Dermis microvascular lymphatic vessel endothelial cell (primary cell): ENCODE data around the gene S100PBP. TPM values are rescaled to one million over a fixed set of nuclear protein-coding genes. Genes with fewer than 3 reads are reported as not detected.
A peak's percentile ranks its signal among the peaks of the same experiment; 100 is the strongest.

Experiments
- DNase-seq, 2 donors: peaks; one replicate each; pipeline versions ENCODE4 v3.0.0 to v3.0.0-alpha.2; 2010; ENCODE audit warnings: low read depth in 2 of 2
- total RNA-seq: library from RNA; depleted of rRNA; stranded (reverse); fragments of >200 nt; gene quantifications from 2 replicates; pipeline ENCODE4 v1.2.1, GENCODE V29; 2014

Gene S100PBP
- total RNA-seq, 1 donor from 2014 or later = 11.9 TPM

DNA sequence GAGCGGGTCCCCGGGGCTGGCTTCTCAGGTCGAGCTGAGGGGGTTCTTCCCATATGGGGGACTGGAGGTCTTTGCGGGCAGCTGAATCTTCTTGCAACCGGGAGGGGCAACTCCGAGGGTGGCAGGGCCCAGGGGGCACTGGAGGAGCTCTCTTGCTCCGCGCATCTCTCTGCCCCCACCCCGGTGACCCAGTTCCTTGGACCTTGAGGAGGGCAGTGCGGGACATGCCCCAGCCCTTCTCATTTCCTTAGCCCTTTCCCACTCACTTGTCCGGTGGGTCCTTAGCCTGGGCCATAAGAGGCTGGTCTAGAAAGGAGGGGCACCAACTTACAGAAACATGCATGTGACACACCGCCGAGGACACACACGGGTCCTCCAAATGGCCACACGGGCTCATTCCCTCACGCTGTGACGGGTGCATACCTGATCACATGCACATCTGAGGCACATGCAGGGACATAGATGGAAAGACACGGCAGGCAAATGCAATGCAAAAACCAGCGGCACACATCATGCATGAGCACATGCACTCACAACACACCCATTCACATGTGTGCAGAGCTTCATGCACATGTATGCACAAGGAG, 69.5 kb downstream of the S100PBP start:
- DNase-seq = no peak

DNA sequence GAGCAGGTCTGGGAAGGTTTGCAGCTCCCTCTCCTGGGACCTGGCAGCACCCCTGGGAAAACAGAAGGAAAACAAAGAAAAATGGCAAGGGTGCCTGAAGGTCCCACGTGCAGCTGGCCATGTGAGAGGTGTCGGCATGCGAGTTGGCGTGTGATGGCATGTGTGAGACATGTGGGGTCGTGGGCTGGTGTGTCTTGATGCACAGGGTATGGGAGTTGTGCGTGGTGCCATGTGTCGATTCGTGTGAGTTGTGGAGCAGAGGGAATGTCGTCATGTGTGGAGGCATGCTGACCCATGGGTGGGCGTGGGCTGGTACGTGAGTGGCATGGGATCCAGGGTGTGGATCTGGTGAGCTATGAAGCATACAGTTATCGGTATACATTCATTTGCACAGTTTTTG, 70.2 kb downstream of the S100PBP start:
- DNase-seq = no peak

DNA sequence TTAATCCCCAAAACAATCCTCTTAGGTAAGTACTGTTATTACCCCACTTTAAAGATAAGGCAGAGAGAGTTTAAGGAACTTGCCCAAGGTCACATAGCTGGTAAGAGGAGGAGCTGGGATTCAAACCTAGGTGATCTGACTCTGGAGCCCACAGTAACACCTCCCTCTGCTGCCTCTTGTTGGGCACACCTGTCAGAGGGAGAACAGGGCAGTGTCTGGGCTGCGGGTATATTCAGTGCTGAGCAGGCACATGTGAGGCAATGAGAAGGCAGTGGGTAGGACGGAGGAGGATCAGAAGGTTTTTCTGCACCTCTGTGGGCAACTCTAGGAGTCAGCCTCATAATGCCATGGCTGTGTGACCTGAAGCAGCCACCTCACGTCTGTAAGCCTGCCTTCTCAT, 70.7 kb downstream of the S100PBP start:
- no peak for DNase-seq

DNA sequence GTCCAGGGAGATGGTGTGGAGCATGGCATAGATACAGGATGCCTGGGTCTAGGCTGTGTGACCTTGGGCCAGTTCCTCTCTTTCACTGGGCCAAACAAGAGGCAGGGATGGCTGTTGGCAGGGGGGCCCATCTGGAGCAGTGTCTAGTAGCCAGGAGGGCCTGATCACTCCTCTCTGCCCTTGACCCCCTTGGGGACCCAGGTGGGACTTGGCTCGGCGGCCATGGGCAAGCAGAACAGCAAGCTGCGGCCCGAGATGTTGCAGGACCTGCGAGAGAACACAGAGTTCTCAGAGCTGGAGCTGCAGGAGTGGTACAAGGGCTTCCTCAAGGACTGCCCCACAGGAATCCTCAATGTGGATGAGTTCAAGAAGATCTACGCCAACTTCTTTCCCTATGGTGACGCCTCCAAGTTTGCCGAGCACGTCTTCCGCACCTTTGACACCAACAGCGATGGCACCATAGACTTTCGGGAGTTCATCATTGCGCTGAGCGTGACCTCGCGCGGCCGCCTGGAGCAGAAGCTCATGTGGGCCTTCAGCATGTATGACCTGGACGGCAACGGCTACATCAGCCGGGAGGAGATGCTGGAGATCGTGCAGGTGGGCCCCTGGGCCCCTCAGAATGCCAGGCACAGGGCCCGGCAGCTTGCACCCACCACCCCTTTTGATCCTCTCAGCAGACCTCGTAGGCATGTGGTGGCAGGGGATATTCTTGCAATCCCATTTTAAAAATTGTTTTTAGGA, 71.4 kb downstream of the S100PBP start:
- no peak for DNase-seq

DNA sequence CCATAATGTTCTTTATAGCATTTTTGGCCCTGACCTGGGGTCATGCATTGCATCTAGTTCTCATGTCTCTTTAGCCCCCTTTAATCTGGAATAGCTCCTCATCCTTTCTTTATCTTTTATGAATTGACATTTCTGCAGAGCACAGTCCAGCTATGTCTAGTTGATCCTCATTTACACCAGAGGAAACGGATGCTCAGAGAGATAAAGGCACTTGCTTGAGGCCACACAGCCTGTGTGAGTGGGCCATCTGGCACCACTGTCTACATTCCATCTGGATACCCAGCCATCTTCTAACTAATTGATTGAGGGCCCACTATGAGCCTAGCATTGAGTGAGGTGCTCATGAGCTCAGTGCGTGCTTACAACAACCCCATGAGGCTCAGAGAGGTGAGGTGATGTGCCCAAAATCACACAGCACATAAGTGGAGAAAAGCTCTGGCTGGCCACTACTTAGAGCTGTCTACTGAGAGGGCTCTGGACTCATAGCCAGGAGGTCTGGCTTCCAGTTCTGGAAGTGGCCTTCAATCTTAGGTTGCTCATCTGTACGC, 72.4 kb downstream of the S100PBP start:
- no peak for DNase-seq

DNA sequence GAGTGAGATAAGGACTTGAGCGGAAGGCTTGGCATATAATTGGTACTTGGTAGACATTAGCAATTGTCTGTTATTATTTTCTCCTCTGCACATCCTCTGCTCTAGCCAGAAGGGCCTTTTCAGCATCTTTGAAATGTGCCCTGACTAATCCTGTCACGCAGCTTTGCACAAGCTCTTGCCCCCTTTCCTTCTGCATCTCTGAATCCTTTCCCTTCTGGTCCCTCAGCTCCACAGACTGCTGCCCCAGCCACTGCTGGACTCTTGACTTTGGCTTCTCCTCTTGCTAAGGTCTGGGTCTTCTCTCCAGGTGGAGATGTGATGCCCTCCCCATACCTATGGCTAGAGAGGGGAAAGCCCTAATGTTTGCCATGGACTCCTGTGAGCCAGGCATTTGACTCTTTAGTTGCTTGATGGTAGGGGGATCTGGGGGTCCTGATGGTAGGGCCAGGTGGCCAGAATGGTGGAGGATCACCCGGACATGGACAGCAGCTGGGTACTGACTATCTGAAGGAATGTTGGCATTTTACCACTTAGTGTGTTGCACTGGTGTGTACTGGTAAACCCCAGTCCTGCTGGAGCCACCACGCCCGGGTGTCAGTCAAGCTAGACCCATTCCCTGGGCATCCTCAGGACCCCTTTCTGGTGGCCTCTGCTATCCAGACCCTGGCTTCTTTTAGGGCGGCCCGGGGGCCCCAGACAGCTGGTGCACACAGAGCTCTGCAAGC, 73.2 kb downstream of the S100PBP start:
- no peak for DNase-seq

DNA sequence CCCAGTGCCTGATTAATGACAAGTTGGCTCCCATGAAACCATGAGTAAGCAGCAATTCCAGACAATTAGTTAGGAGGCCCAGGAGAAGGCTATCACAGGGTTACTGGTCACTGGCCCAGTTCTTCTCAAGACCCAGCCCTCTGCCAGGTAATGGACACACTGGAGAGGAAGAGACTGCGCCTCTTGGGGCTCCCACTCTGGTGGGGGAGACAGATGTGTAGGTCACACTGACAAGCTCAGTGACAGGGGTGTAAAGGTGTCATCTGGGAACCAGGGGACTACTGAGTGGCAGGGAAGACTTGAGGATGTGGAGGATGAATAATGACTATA, 73.8 kb downstream of the S100PBP start:
- no peak for DNase-seq

DNA sequence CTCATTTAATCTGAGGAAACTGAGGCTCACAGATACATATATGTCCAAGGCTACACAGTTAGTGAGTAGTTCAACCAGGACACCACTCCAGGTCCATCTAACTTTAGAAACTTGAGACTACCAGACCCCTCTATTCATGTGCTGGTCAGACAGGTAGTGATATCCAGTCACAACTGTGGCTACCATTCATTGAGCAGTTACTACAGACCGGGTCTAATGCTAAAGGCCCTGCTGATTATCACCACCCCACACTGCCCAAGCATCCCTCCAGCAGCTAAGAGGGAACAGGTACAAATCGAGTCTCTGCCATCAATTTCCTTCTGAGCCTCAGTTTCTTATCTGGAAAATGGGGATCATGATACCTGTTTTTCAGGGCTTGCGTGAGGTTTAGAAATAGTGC, 74.2 kb downstream of the S100PBP start:
- DNase-seq = no peak

DNA sequence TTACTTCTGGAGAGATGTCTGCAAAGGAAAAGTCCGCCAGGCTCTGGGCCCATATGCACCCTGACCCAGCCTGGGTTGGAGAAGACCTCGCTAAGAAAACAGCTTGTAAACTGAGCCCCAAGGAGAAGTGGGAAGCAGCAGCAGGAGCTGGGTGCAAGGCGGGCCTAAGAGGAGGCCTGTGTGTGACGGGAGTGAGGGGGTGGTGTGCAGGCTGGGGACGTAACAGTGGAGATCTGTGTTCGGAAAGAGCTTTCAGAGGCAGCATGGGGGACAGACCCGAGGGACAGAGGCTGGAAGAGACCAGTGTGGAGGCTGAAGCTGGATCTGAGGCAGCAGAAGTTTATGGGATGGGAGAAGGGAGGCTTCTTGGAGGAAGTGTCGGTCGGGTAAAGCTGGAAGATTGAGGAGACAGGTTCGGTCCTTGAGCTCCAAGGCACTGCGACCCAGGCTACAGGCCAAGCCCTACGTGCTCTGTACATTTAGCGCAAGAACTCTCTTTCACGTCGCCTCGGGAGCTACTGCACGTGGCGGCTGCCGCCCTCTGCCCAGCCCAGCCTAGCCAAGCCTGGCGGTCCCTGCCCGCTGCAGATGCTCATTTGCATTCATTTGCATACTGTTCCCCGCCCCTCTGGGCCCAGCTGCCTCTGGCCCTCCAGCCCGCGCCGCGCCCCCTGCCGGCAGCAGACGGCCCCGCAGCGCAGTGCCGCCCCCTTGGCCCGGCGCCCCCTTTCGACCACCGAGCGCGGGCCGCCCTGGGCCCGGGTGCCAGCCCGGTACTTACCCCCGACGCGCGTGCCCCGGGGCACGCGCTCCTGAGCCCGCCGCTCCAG, 75.1 kb downstream of the S100PBP start:
- DNase-seq = peak in 1 of 2 donors; percentile 23

DNA sequence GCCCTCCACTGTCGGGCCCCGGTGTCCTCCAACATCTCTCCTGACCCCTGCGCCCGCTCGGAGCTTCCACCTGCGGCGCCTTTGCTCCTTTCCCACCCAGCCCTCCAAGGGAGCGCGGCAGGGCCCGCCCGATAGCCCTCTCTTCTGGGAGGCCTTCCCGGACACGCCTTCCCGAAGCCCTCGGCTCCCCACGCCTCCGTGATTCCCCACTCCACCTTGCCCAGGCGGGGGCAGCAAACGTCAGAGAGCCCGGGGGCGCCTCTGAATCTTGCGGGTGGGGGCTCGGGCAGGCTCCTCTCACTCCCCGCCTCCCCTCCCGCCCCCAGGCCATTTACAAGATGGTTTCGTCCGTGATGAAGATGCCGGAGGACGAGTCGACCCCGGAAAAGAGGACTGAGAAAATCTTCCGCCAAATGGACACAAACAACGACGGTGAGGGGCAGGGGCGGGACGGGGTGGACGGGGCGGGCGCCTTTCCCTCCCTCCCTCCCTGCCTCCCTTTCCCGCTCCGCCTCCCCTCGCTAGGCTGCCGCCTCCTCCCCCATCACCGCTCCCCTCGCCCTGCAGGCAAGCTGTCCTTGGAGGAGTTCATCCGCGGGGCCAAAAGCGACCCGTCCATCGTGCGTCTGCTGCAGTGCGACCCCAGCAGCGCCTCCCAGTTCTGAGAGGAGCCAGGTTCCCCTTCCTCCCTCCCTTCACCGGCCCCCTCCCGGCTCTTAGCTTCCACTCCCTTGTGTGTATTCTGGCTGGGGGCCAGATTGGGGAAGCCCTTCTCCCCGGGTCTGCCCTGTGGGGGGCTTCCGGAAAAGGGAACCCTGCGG, 76.0 kb downstream of the S100PBP start:
- peak in 1 of 2 donors; percentile 25 for DNase-seq

DNA sequence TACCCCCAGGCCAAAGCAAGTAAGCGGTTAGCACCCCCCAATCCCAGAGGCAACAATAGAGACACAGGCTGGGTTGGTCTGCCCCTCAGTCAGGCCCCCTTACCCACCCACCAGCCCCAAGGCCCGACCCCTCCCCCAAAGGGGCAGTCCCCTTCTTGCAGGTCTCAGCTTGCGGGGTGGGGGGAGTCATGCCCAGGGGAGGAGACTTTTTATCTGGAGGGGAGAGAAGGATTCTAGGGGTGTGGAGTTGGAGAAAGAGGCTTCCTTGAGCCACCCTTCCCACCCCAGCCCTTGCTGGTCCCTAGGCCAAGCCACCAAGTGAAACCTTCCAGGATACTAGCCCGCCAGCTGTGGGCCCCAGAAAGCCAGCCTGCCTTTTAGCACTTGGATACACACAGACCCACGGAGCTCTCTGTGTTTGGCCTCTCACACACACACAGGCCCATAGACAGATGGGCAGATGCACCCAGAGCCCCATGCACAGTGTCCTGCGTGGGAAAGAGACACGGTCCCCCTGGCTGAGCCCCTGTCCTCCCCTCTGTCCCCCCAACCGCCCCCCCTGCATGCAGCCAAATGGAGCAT, 76.7 kb downstream of the S100PBP start:
- no peak for DNase-seq

DNA sequence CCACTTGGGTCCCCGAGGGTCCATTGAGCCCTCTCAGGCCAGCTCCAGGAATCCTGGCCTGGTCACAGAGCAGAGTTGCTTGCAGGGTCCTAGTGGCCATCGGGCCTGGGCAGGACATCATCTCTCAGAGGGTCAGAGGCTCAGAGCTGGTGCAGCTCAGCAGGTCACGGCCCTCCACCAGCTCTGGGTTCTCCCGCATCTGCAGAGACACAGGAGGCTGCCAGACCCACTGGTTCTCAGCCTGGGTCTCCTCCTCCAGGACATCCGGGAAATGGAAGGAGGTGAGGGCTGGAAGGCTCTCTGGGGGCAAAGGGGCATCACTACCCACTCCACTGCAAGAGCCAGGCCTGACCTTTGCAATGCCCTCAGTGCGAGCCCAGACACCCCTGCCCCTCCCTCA, 77.2 kb downstream of the S100PBP start:
- DNase-seq = no peak

DNA sequence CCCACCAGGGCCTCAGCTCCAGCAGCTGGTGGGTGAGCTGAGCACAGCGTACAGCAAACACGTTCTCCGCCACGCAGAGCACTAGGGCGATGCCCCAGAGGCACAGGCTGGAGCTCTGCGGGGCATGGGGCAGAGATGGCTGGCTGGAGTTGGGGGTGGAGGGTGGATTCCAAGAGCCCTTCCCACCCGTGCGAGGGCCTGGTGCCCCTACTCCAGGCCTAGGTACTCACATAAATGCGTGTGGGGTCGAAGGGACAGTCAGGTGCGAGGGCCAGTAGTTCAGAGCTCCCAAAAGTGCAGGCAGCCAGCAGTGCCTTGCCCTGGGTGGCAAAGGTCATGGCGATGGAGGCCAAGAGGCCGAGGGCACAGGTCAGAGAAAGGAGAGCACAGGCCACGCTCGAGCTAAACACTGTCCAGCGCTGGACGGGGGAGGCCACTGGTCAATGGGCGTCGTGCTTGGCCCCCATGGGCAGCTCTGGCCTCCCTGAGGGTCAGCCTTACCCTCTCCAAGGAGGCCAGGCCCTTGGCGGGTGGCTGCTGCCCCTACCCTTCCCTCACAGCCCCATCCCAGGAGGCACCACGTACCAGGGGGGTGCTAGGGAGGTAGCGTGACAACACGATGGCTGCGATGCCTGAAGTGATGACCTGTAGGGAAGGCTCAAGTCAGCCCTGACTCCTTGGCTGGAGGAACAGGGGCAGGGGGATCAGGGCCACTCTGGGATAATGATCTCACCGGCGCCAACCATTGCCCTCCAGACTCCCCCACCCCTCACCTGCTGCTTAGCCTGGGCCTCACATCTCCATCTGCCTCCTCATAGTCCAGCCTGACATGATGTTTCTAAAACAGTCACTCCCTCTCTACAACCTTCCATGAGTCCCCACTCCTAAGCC, 78.1 kb downstream of the S100PBP start:
- no peak for DNase-seq

DNA sequence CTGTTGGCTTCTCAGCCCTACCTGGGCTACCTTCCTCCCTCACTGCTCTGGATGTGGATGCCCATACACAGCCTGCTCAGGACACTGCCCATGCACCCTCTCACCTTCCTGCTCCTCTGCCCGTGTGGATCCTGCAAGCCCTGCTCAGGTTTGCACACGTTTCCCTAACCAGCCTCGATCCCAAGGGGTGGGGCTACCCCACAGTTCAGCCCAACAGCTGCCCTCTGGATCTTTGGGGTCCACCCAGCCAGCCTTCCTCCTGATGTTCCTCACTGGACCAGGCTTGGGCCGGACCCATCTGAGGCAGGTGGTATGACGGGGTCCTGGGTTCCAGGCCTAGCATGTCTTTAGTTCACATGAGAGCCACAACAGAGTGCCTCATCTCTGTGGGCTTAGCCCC, 79.0 kb downstream of the S100PBP start:
- no peak for DNase-seq

DNA sequence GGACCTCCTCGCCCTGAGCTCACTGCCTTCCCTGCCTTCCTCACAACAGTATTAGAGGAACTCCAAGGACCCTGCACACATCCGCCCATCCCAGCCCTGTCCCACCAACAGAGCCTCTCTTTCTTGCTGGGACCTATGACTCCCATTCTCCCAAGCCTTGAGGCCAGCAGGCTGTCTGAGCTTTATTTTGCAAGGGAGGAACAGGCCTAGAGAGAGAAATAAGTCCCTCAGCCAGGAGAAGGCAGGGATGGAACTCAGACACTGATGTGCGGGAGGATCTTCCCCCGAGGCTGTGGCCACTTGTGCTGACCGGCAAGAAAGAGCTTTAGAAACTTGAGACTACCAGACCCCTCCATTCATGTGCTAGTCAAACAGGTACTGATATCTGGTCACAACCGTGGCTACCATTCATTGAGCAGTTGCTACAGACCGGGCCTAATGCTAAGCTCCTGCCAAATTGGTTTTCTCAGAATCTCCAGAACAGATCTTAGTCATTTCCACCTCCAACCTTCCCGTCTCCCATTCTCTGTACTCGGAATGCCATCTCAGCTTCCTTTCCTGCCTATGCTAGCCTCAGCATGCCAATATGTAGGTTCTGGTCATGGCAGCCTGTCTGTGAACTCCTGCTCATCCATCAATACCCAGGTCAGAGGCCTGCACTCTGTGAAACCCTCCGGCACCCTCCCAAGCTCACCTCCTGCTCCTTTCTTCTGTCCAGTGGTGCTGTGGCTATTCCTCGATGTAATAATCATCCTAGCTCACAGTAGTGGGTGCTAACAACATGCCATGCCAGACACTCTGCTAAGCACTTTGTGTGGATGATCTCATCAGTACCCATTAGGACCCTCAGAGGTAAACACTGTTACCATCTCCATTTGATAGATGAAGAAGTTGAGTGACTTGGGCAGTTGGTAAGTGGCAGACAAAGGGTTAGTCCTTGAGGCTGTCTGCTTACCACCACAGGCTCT, 79.9 kb downstream of the S100PBP start:
- no peak for DNase-seq

DNA sequence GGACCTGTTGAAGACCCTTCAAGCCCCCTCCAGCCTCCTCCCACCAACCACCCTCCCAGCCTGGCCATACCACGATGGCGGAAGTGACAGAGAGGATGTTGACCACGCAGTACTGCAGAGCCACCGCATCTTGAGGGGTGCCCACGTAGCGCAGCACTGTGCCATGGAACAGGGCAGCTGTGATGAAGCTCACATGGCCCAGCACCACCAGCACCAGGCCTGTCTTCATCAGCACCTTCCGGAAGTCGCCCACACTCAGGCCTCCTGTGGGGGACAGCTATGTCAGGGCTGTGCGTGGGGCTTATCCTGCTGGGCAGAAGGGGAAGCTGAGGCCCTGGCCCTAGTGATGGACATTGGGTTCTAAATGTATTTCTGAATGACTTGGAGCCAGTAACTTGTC, 80.6 kb downstream of the S100PBP start:
- no peak for DNase-seq

DNA sequence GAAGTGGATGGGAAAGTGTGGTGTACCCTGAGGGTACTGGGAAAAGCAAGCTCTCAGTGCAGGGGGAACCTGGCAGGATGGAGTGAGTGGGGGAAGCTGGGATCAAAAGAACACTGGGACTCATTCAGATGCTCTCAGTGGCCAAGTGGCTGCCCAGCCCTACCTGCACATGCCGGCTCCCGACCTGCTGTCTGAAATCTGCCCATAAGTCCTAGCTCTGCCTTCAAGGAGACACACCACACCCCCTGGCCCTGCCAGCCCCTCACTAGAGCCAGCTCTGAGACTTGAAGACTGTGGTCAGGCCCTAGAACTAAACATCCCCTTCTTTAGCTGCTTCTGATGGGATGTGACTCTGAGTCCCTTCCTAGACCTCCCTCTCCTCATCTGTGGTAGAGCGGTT, 81.5 kb downstream of the S100PBP start:
- no peak for DNase-seq

DNA sequence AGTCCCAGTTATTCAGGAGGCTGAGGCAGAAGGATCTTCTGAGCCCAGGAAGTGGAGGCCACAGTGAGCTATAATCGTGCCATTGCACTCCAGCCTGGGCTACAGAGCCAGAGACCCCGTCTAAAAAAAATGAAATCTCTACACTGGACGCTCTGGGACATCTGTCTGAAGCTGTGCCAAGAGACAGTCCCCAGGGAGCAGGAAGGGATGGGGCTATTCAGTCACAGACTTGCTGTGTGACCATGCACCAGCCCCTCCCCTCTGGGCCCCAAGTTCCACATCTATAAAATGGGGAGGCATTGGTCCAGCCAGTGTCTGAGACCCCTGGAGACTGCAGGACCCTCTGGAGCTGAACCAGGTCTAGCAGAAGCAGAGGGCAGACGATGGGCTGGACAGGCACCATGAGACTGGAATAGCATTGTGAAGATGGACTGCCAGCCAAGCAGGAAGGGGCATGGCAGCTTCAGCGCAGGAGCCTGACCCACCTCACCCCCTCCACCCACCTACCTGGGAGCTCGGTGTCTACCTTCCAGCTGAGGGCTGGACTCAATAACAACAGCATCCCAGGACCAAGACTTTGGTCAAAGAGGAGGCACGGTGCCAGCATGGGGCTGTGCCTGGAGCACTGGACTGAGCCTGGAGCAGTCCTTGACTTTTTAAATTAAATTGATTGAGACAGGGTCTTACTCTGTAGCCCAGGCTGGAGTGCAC, 82.3 kb downstream of the S100PBP start:
- DNase-seq = no peak
